Uterus (tissue), 4 donors: Measurements from ENCODE around the gene RCBTB1. TPM values are rescaled to one million over a fixed set of nuclear protein-coding genes. Genes with fewer than 3 reads are reported as not detected.
A peak's percentile ranks its signal among the peaks of the same experiment; 100 is the strongest.

Source experiments
- DNase-seq, 2 donors: peaks; one replicate each; pipeline ENCODE4 v3.0.0-alpha.2; 2019 to 2020
- H3K27ac ChIP-seq, 2 donors: fragments of 200-600 bp; sonication (generic); 1 replicate in 1 of 2; 2 replicates in 1 of 2; pipeline ENCODE4 v1.5.1; 2016 to 2018
- H3K27me3 ChIP-seq, 2 donors: fragments of 200-600 bp; sonication (generic); one replicate each; pipeline ENCODE4 v1.5.1; 2018 to 2019; ENCODE audit warnings: control low read depth in 1 of 2
- H3K36me3 ChIP-seq, 2 donors: fragments of 200-600 bp; sonication (generic); one replicate each; pipeline ENCODE4 v1.5.1; 2019; ENCODE audit warnings: control low read depth in 1 of 2
- H3K4me1 ChIP-seq, 2 donors: fragments of 200-600 bp; sonication (generic); one replicate each; pipeline ENCODE4 v1.5.1; 2018 to 2019; ENCODE audit warnings: control low read depth in 1 of 2
- H3K4me3 ChIP-seq, 2 donors: fragments of 200-600 bp; sonication (generic); 1 replicate in 1 of 2; 2 replicates in 1 of 2; pipeline ENCODE4 v1.5.1; 2018 to 2019; ENCODE audit warnings: mild to moderate bottlenecking in 1 of 2
- H3K9me3 ChIP-seq, 2 donors: fragments of 200-600 bp; sonication (generic); one replicate each; pipeline ENCODE4 v1.5.1; 2019; ENCODE audit warnings: control low read depth in 1 of 2
- CTCF ChIP-seq, 4 experiments: fragments of 200-600 bp in 2 of 4; fragments of 450-650 bp in 2 of 4; sonication (generic) in 2 of 4; IDR thresholded peaks; one replicate each; pipeline ENCODE4 v1.5.1; 2016 to 2019; ENCODE audit warnings: antibody characterized with exemption in 4 of 4, mild to moderate bottlenecking in 2 of 4, moderate library complexity in 1 of 4
- POLR2A ChIP-seq, 2 donors: fragments of 450-650 bp; IDR thresholded peaks; one replicate each; pipeline ENCODE4 v1.6.1; 2016; ENCODE audit warnings: antibody characterized with exemption in 2 of 2, mild to moderate bottlenecking in 1 of 2, moderate library complexity in 1 of 2
- intact Hi-C: fragments of 100-400 bp; cut with DNase I; formaldehyde crosslinking; loops from one replicate; pipeline ENCODE4 v1.15.1; 2023; ENCODE audit warnings: low total_unique reads
- total RNA-seq, 4 donors: library from RNA; depleted of rRNA in 3 of 4; stranded (reverse); fragments of >200 nt in 3 of 4; gene quantifications; one replicate each; pipeline versions ENCODE4 v1.1.0 to v1.2.4, GENCODE V29; 2014 to 2023
- donor health status: DM: yes; HTN: yes; CAD: no.

The RCBTB1 gene
- total RNA-seq, 4 donors from 2014 or later, result 4.4 to 24.6 (median 19.1) TPM

GRCh38 chr13:49560270-49561061 is 24.9 kb downstream of the RCBTB1 start:
- no peaks in the 10 kb centered on the region for H3K9me3 ChIP-seq
- intact Hi-C loops, result no loop called here
- no peaks in the 10 kb centered on the region for H3K36me3 ChIP-seq
- TF ChIP-seq CTCF (IDR thresholded peaks at IDR 0.05) (peak in 1 of 4 experiments; percentile 18), POLR2A (IDR thresholded peaks at IDR 0.05) (no peak)
- no peak overlapping the region for H3K4me3 ChIP-seq
- H3K4me1 ChIP-seq, result no peaks in the 10 kb centered on the region
- H3K27me3 ChIP-seq, result no peaks in the 10 kb centered on the region
- H3K27ac ChIP-seq, result peak overlapping the region in 1 of 2 donors; percentile 16
- no peak for DNase-seq

- Histone ChIP-seq H3K4me1 (no peaks in the 10 kb centered on the region), H3K36me3 (no peaks in the 10 kb centered on the region), H3K4me3 (no peak overlapping the region), H3K27ac (no peak overlapping the region), H3K9me3 (no peaks in the 10 kb centered on the region), H3K27me3 (no peaks in the 10 kb centered on the region)
- no peak for DNase-seq
- TF ChIP-seq CTCF (IDR thresholded peaks at IDR 0.05) (no peak), POLR2A (IDR thresholded peaks at IDR 0.05) (no peak)
- intact Hi-C loops, result no loop called here
These were observed 26.4 kb downstream of the RCBTB1 start for GRCh38 chr13:49559006-49559405.

GRCh38 chr13:49554387-49554786 is 31.0 kb downstream of the RCBTB1 start:
- no peak overlapping the region for H3K27ac ChIP-seq
- H3K9me3 ChIP-seq, result no peaks in the 10 kb centered on the region
- intact Hi-C loops, result no loop called here
- no peaks in the 10 kb centered on the region for H3K36me3 ChIP-seq
- H3K4me1 ChIP-seq, result no peaks in the 10 kb centered on the region
- no peak for TF ChIP-seq POLR2A (IDR thresholded peaks at IDR 0.05)
- no peak overlapping the region for H3K4me3 ChIP-seq
- no peaks in the 10 kb centered on the region for H3K27me3 ChIP-seq
- no peak for DNase-seq

GRCh38 chr13:49553888-49554287 is 31.5 kb downstream of the RCBTB1 start:
- intact Hi-C loops, result no loop called here
- Histone ChIP-seq H3K36me3 (no peaks in the 10 kb centered on the region), H3K4me3 (no peak overlapping the region), H3K27me3 (no peaks in the 10 kb centered on the region), H3K4me1 (no peaks in the 10 kb centered on the region), H3K27ac (no peak overlapping the region), H3K9me3 (no peaks in the 10 kb centered on the region)
- no peak for DNase-seq
- no peak for TF ChIP-seq CTCF (IDR thresholded peaks at IDR 0.05)
- TF ChIP-seq POLR2A (IDR thresholded peaks at IDR 0.05), result no peak

GRCh38 chr13:49550942-49551644 is 34.3 kb downstream of the RCBTB1 start:
- Histone ChIP-seq H3K9me3 (no peaks in the 10 kb centered on the region), H3K4me1 (no peaks in the 10 kb centered on the region), H3K27ac (no peak overlapping the region), H3K36me3 (no peaks in the 10 kb centered on the region), H3K4me3 (no peak overlapping the region), H3K27me3 (no peaks in the 10 kb centered on the region)
- no peak for DNase-seq
- intact Hi-C loops, result no loop called here
- TF ChIP-seq POLR2A (IDR thresholded peaks at IDR 0.05), result no peak
- no peak for TF ChIP-seq CTCF (IDR thresholded peaks at IDR 0.05)
